HepG2 (cell line): ENCODE results near the gene YEATS4. TPM values are rescaled to one million over a fixed set of nuclear protein-coding genes. Genes with fewer than 3 reads are reported as not detected.

Experiments used
- AGO2 ChIP-seq: fragments of 200-400 bp; formaldehyde crosslinking; optimal IDR thresholded peaks from 2 replicates; pipeline ENCODE3; 2017; ENCODE audit warnings: mild to moderate bottlenecking, low read depth, low read length, moderate library complexity
- ARNTL ChIP-seq: sonication (generic); formaldehyde crosslinking; IDR thresholded peaks from 2 replicates; pipeline ENCODE4 v1.4.0; 2020; ENCODE audit warnings: mild to moderate bottlenecking, missing genetic modification reagents
- ATF1 ChIP-seq: IDR thresholded peaks from 2 replicates; pipeline ENCODE4 v1.6.1; 2016; ENCODE audit warnings: mild to moderate bottlenecking, control low read depth
- FOXO1 ChIP-seq: sonication (generic); formaldehyde crosslinking; IDR thresholded peaks from 2 replicates; pipeline ENCODE4 v1.4.0; 2020; ENCODE audit warnings: missing genetic modification reagents
- HINFP ChIP-seq: sonication (generic); formaldehyde crosslinking; IDR thresholded peaks from 2 replicates; pipeline ENCODE4 v1.4.0; 2020; ENCODE audit warnings: low read depth, mild to moderate bottlenecking, missing genetic modification reagents
- HNF4G ChIP-seq, 2 experiments: sonication (generic) in 1 of 2; formaldehyde crosslinking in 1 of 2; IDR thresholded peaks; 2 replicates each; pipeline versions ENCODE4 v1.4.0 to v1.6.1; 2011 to 2020; ENCODE audit warnings: borderline replicate concordance in 2 of 2, low read depth in 2 of 2, mild to moderate bottlenecking in 2 of 2, low read length in 1 of 2, missing genetic modification reagents in 1 of 2, moderate library complexity in 1 of 2
- ISL2 ChIP-seq: sonication (generic); formaldehyde crosslinking; IDR thresholded peaks from 2 replicates; pipeline ENCODE4 v1.5.0; 2020; ENCODE audit warnings: missing genetic modification reagents
- MTERF4 ChIP-seq: sonication (generic); formaldehyde crosslinking; IDR thresholded peaks from 2 replicates; pipeline ENCODE4 v1.8.0; 2023; ENCODE audit warnings: mild to moderate bottlenecking, missing genetic modification reagents
- RARA ChIP-seq: IDR thresholded peaks from 2 replicates; pipeline ENCODE4 v1.6.1; 2016; ENCODE audit warnings: missing genetic modification reagents, missing compliant biosample characterization
- RFXANK ChIP-seq: IDR thresholded peaks from 2 replicates; pipeline ENCODE4 v1.6.1; 2016
- RXRA ChIP-seq: sonication (generic); formaldehyde crosslinking; IDR thresholded peaks from 2 replicates; pipeline ENCODE4 v1.5.1; 2020; ENCODE audit warnings: missing genetic modification reagents
- SIX1 ChIP-seq: sonication (generic); formaldehyde crosslinking; IDR thresholded peaks from 2 replicates; pipeline ENCODE4 v1.4.0; 2020; ENCODE audit warnings: missing genetic modification reagents, borderline replicate concordance
- SOX6 ChIP-seq, 2 experiments: fragments of 450-650 bp in 1 of 2; sonication (generic) in 1 of 2; formaldehyde crosslinking in 1 of 2; IDR thresholded peaks; 2 replicates each; pipeline versions ENCODE4 v1.4.0 to v1.6.1; 2017 to 2020; ENCODE audit warnings: antibody characterized with exemption in 1 of 2, mild to moderate bottlenecking in 1 of 2, missing genetic modification reagents in 1 of 2
- TCF7 ChIP-seq: sonication (generic); IDR thresholded peaks from 2 replicates; pipeline ENCODE4 v1.6.1; 2016; ENCODE audit warnings: antibody characterized with exemption, low read depth
- THYN1 ChIP-seq: sonication (generic); formaldehyde crosslinking; IDR thresholded peaks from 2 replicates; pipeline ENCODE4 v1.8.1; 2023; ENCODE audit warnings: low read depth, mild to moderate bottlenecking, moderate library complexity, missing genetic modification reagents, borderline replicate concordance
- ZBTB7A ChIP-seq: sonication (generic); formaldehyde crosslinking; IDR thresholded peaks from 2 replicates; pipeline ENCODE4 v1.8.0; 2022; ENCODE audit warnings: mild to moderate bottlenecking, missing genetic modification reagents
- ZKSCAN5 ChIP-seq: sonication (generic); formaldehyde crosslinking; IDR thresholded peaks from 2 replicates; pipeline ENCODE4 v1.5.1; 2020; ENCODE audit warnings: mild to moderate bottlenecking, missing genetic modification reagents
- ZNF205 ChIP-seq: IDR thresholded peaks from 2 replicates; pipeline ENCODE4 v1.6.1; 2018; ENCODE audit warnings: missing biosample characterization, missing genetic modification reagents
- ZNF251 ChIP-seq: sonication (generic); formaldehyde crosslinking; IDR thresholded peaks from 2 replicates; pipeline ENCODE4 v1.9.0; 2021; ENCODE audit warnings: mild to moderate bottlenecking, missing genetic modification reagents
- ZSCAN30 ChIP-seq: sonication (generic); formaldehyde crosslinking; IDR thresholded peaks from 2 replicates; pipeline ENCODE4 v1.5.0; 2020; ENCODE audit warnings: mild to moderate bottlenecking, missing genetic modification reagents
- polyA plus RNA-seq, 8 experiments: library from polyadenylated mRNA; depleted of rRNA in 3 of 8; stranded (reverse) in 7 of 8; unstranded in 1 of 8; fragments of >200 nt; fragmentation: Illumina TruSeq in 4 of 8; extraction: Trizol in 4 of 8; gene quantifications; 2 replicates each; pipeline versions ENCODE4 v1.2.1 to v1.2.3, GENCODE V29; 2011 to 2016; ENCODE audit warnings: low read depth in 4 of 8, missing spikeins in 1 of 8, mixed read lengths in 1 of 8; ENCODE audit not compliant: insufficient read depth in 1 of 8
- total RNA-seq, 5 experiments: library from RNA; depleted of rRNA; stranded (reverse); fragments of >200 nt; fragmentation: Illumina TruSeq; extraction: Trizol; gene quantifications; 2 replicates each; pipeline ENCODE4 v1.2.3, GENCODE V29; 2016; ENCODE audit warnings: low read depth in 1 of 5

Gene YEATS4
- total and polyA plus RNA-seq, 2 of the 13 experiments (the other 11 are each of a cell fraction or from before 2014, with no cell fraction given) = 16.8 to 45.0 TPM

GRCh38 chr12:69350002-69350626 is 9.4 kb upstream of the YEATS4 start (continued):
- 0 out of 2 replicates have a peak, but pooled peaks have one; percentile 31 for TF ChIP-seq ARNTL (CRISPR knock-in tag)
- no peak for TF ChIP-seq SIX1 (CRISPR knock-in tag)
- 0 out of 2 replicates have a peak, but pooled peaks have one; percentile 11 for TF ChIP-seq RARA (CRISPR knock-in tag)
- TF ChIP-seq FOXO1 = no peak
- TF ChIP-seq ZKSCAN5 (CRISPR knock-in tag) = no peak
- TF ChIP-seq THYN1 (CRISPR knock-in tag) = no peak
- no peak for TF ChIP-seq ZBTB7A
- no peak for TF ChIP-seq RXRA (CRISPR knock-in tag)
- no peak for TF ChIP-seq HNF4G (IDR thresholded peaks at IDR 0.05; ENCODE audit: borderline replicate concordance, low read depth, low read length)
- no peak for TF ChIP-seq HNF4G (CRISPR knock-in tag; IDR thresholded peaks at IDR 0.05; ENCODE audit: borderline replicate concordance, low read depth)
- peak; percentile 25; the same call in 1 of the 2 replicates for TF ChIP-seq ISL2 (CRISPR knock-in tag)
- no peak for TF ChIP-seq MTERF4
- no peak for TF ChIP-seq ZSCAN30 (CRISPR knock-in tag)
- TF ChIP-seq HINFP (CRISPR knock-in tag) = no peak
- TF ChIP-seq RFXANK (CRISPR knock-in tag) = 0 out of 2 replicates have a peak, but pooled peaks have one; percentile 51
- no peak for TF ChIP-seq ZNF251 (CRISPR knock-in tag)
- TF ChIP-seq ZNF205 (CRISPR knock-in tag) = no peak
- no peak for TF ChIP-seq ATF1 (CRISPR knock-in tag)
- TF ChIP-seq AGO2 = peak; percentile 60
- TF ChIP-seq SOX6 (IDR thresholded peaks at IDR 0.05) = no peak
- TF ChIP-seq SOX6 (CRISPR knock-in tag; IDR thresholded peaks at IDR 0.05) = 0 out of 2 replicates have a peak, but pooled peaks have one; percentile 14
- no peak for TF ChIP-seq TCF7
